Adipocyte (in vitro differentiated cells): ENCODE measurements around the gene CYTH1.
A peak's percentile ranks its signal among the peaks of the same experiment; 100 is the strongest.

Experiments
- DNase-seq: peaks from one replicate; pipeline ENCODE4 v3.0.0-alpha.2; 2015; ENCODE audit warnings: low read depth
- H3K27me3 ChIP-seq: replicated peaks from 2 replicates; pipeline ENCODE4 v1.7.0; 2013; ENCODE audit warnings: mild to moderate bottlenecking, low read length, moderate library complexity; ENCODE audit not compliant: control insufficient read depth, insufficient read depth
- H3K36me3 ChIP-seq: 2 replicates; pipeline ENCODE4 v1.7.0; 2013; ENCODE audit warnings: low read length, mild to moderate bottlenecking, moderate library complexity; ENCODE audit not compliant: control insufficient read depth, insufficient read depth, severe bottlenecking
- H3K4me1 ChIP-seq: 2 replicates; pipeline ENCODE4 v1.7.0; 2013; ENCODE audit warnings: mild to moderate bottlenecking, low read length, moderate library complexity; ENCODE audit not compliant: control insufficient read depth, insufficient read depth
- H3K4me3 ChIP-seq: 2 replicates; pipeline ENCODE4 v1.7.0; 2013; ENCODE audit warnings: mild to moderate bottlenecking, low read length, moderate library complexity
- H3K9ac ChIP-seq: 2 replicates; pipeline ENCODE4 v1.7.0; 2013; ENCODE audit warnings: mild to moderate bottlenecking, low read length, moderate library complexity
- H3K9me3 ChIP-seq: 2 replicates; pipeline ENCODE4 v1.7.0; 2013; ENCODE audit warnings: mild to moderate bottlenecking, low read length, moderate library complexity; ENCODE audit not compliant: control insufficient read depth

The CYTH1 gene

DNA sequence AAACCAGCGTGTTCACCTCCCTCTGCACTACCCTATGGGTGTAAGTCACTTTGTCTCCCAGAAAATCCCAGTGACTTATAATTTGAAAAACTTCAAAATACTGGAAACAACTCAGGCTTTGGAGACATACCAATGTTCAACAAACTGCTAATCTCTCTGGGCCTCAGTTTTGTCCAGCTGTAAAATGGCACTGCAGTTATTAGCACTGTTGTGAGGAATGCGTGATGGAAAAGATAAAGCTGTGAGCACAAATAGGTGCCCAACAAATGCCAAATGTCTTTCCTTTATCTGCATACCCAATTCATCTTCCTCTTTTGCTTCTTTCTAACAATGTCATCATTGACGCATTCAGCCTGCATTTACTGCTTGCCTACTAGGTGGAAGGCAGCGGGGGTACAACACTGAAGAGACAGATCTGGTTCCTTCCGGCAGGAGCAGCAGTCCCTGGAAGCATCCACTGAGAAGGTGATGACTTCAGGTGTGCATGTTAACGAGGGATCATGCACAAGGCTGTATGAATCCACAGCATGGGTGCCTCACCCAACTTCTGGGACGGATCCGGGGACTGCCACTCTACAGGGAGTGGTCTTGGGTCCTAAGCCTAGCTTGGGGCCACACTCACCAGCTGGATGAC, 63.4 kb downstream of the CYTH1 start:
- Histone ChIP-seq H3K4me1 (peaks cover 44% of the 10 kb centered on the region), H3K36me3 (no peaks in the 10 kb centered on the region), H3K27me3 (no peaks in the 10 kb centered on the region), H3K9me3 (no peaks in the 10 kb centered on the region), H3K9ac (no peak overlapping the region), H3K4me3 (no peak overlapping the region)
- no peak for DNase-seq

DNA sequence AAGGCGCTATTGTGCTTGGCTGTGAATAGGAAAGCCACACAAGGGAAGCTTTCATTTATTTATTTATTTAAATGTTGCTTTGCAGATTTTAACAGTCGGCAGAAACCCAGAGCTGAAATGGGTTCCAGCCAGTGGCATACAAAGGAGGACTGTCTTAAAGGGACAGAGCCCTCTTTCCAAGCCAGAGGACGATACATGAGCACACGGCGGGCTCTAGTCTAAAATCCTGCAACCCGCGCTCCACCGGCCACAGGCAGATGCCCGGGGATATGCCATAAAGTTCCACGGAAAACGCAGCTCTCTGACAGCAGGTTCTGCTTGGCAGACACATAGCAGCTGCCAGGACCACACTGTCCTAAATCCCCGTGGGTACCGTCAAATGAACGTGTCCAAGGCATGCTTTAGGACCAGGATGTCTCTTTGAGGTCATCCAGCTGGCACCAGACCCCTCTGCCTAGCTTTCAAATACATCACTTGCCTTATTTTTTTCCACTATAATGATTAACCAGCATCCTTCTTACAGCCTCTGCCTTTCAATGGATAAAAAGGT, 64.6 kb downstream of the CYTH1 start:
- H3K9me3 ChIP-seq, result no peaks in the 10 kb centered on the region
- H3K9ac ChIP-seq, result peak overlapping the region; percentile 58
- peak; percentile 25 for DNase-seq
- peak overlapping the region; percentile 78 for H3K4me3 ChIP-seq
- H3K4me1 ChIP-seq, result peaks cover 32% of the 10 kb centered on the region
- H3K36me3 ChIP-seq, result no peaks in the 10 kb centered on the region
- H3K27me3 ChIP-seq, result no peaks in the 10 kb centered on the region

GRCh38 chr17:78716814-78717393, 65.2 kb downstream of the CYTH1 start:
- Histone ChIP-seq H3K27me3 (no peaks in the 10 kb centered on the region), H3K36me3 (no peaks in the 10 kb centered on the region), H3K4me3 (peak overlapping the region; percentile 78), H3K9me3 (no peaks in the 10 kb centered on the region), H3K4me1 (peaks cover 27% of the 10 kb centered on the region), H3K9ac (peak overlapping the region; percentile 58)
- DNase-seq, result peak; percentile 46

- peak overlapping the region; percentile 78 for H3K4me3 ChIP-seq
- peaks cover 27% of the 10 kb centered on the region for H3K4me1 ChIP-seq
- H3K27me3 ChIP-seq, result no peaks in the 10 kb centered on the region
- no peaks in the 10 kb centered on the region for H3K36me3 ChIP-seq
- no peaks in the 10 kb centered on the region for H3K9me3 ChIP-seq
- DNase-seq, result no peak
- peak overlapping the region; percentile 58 for H3K9ac ChIP-seq
These were observed 65.8 kb downstream of the CYTH1 start for GRCh38 chr17:78716292-78716691.

DNA sequence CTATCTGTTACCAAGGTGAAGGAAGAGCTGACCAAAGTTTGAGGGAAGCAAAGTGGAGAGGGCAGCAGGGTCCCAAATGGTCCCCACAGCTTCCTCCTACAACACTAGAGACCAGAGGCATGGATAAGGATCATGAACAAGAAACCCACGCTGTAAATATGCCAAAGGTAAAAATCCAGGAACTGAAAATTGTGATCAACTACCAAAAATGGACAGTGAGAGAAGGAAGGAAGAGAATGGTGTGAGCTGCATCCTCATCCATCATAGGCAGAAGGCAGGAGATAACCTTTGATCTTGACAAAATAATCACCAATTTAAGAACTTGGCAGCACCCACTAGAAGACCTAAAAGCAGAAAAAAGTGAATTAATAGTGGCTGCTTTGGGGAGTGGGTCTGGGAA, 66.2 kb downstream of the CYTH1 start:
- H3K36me3 ChIP-seq, result no peaks in the 10 kb centered on the region
- no peaks in the 10 kb centered on the region for H3K27me3 ChIP-seq
- H3K9me3 ChIP-seq, result no peaks in the 10 kb centered on the region
- peaks cover 27% of the 10 kb centered on the region for H3K4me1 ChIP-seq
- DNase-seq, result no peak
- H3K9ac ChIP-seq, result no peak overlapping the region
- no peak overlapping the region for H3K4me3 ChIP-seq

GRCh38 chr17:78715000-78715771, 66.9 kb downstream of the CYTH1 start:
- H3K4me3 ChIP-seq, result no peak overlapping the region
- H3K9me3 ChIP-seq, result no peaks in the 10 kb centered on the region
- H3K9ac ChIP-seq, result no peak overlapping the region
- H3K4me1 ChIP-seq, result peaks cover 27% of the 10 kb centered on the region
- H3K27me3 ChIP-seq, result no peaks in the 10 kb centered on the region
- no peaks in the 10 kb centered on the region for H3K36me3 ChIP-seq
- DNase-seq, result no peak

DNA sequence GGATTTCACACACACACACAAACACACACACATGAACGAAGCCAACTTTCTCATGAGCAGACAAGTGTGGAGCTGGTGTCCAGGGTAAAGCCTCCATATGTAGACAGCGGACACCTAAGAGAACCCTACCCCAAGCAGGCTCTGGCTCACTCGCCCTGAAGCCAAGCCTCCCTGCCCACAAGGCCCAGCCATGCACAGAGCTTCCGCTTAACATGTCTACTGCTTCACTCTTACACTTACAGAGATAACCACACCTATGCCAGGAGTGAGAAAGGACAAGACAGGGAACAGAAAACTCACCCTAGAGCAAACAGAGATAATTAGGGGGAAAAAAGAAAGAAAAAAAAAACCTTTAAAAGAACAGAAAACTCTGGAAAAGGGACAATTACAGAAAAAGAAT, 67.5 kb downstream of the CYTH1 start:
- H3K9ac ChIP-seq, result no peak overlapping the region
- H3K4me1 ChIP-seq, result peaks cover 27% of the 10 kb centered on the region
- no peak overlapping the region for H3K4me3 ChIP-seq
- no peaks in the 10 kb centered on the region for H3K27me3 ChIP-seq
- no peak for DNase-seq
- no peaks in the 10 kb centered on the region for H3K9me3 ChIP-seq
- no peaks in the 10 kb centered on the region for H3K36me3 ChIP-seq

GRCh38 chr17:78712043-78712442, 70.0 kb downstream of the CYTH1 start:
- no peaks in the 10 kb centered on the region for H3K9me3 ChIP-seq
- peaks cover 26% of the 10 kb centered on the region for H3K4me1 ChIP-seq
- H3K36me3 ChIP-seq, result no peaks in the 10 kb centered on the region
- no peaks in the 10 kb centered on the region for H3K27me3 ChIP-seq
- no peak for DNase-seq
- H3K9ac ChIP-seq, result no peak overlapping the region
- no peak overlapping the region for H3K4me3 ChIP-seq

- H3K9ac ChIP-seq, result no peak overlapping the region
These were observed 71.5 kb downstream of the CYTH1 start for GRCh38 chr17:78710607-78711006.

DNA sequence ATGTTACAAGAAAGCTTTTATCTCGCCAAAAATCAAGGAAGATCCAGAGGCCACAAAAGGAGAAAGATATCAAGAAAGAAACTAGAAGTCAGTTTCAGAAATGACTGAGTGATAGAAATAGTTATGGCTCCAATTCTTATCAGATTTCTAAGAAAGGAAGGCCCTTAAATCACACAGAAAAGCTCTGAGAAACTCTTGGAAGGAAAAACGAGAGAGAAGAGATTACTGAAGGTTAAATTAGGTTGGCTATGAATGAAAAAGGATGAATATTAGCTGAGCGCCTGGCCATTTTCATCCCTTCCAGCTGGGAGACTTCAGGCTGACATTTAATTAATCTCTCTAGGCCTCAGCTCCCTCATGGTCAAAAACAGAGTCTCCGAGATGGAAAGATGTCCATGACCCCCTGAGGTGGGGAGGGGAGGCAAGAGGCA, 72.3 kb downstream of the CYTH1 start:
- H3K4me1 ChIP-seq, result peaks cover 5% of the 10 kb centered on the region
- H3K36me3 ChIP-seq, result peaks cover 7% of the 10 kb centered on the region
- no peak for DNase-seq
- no peak overlapping the region for H3K4me3 ChIP-seq
- H3K9ac ChIP-seq, result no peak overlapping the region
- H3K27me3 ChIP-seq, result no peaks in the 10 kb centered on the region
- H3K9me3 ChIP-seq, result no peaks in the 10 kb centered on the region

More at GRCh38 chr17:78710607-78711006, 71.5 kb downstream of the CYTH1 start:
- H3K4me1 ChIP-seq, result peaks cover 12% of the 10 kb centered on the region
- no peak overlapping the region for H3K4me3 ChIP-seq
- no peaks in the 10 kb centered on the region for H3K36me3 ChIP-seq
- H3K9me3 ChIP-seq, result no peaks in the 10 kb centered on the region
- no peaks in the 10 kb centered on the region for H3K27me3 ChIP-seq
- DNase-seq, result no peak

DNA sequence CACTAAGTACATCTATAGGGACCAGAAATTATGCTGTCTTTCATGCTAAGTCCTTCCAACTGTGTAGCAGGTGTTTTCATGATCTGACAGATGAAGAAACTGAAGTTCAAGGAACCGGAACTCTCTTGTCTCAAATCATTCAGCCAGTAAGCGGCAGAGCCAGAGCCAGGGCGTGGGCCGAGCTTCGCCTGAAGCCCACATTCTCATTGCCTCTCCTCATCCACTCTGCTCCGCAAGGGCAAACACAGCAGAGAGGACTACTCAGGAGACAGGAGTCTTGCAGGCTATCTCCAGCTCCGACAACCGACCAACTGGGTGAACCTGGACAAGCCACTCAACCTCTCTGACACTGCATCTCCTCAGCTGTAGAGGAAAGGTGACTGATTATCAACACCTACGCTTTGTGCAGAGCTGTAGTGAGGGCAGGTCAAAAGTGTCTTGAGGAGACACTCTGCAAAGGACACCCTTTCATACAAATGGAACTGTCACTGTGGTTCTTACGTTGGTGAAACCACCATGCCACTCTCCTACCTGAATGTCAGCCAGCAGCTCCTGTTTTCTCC, 72.9 kb downstream of the CYTH1 start:
- Histone ChIP-seq H3K4me3 (no peak overlapping the region), H3K9me3 (no peaks in the 10 kb centered on the region), H3K36me3 (peaks cover 10% of the 10 kb centered on the region), H3K27me3 (no peaks in the 10 kb centered on the region), H3K4me1 (peaks cover 5% of the 10 kb centered on the region), H3K9ac (no peak overlapping the region)
- no peak for DNase-seq
